Natural killer cell (primary cell): Measurements from ENCODE around the gene GPC1. TPM values are rescaled to one million over a fixed set of nuclear protein-coding genes. Genes with fewer than 3 reads are reported as not detected.

Experiments
- ATAC-seq, 3 donors: fragments of 150-1000 bp in 2 of 3; fragments of 200-7000 bp in 1 of 3; cut with Tn5 transposase; 1 replicate in 1 of 3; 2 replicates in 2 of 3; pipeline ENCODE4 v1.10.0; 2021; ENCODE audit warnings: mild to moderate bottlenecking in 2 of 3, moderate library complexity in 2 of 3
- DNase-seq, 2 donors: peaks; one replicate each; pipeline versions ENCODE4 v3.0.0 to v3.0.0-alpha.2; 2013 to 2021; ENCODE audit warnings: mixed read lengths in 1 of 2
- H3K27ac ChIP-seq: one replicate; pipeline ENCODE4 v1.5.1; 2013; ENCODE audit warnings: mild to moderate bottlenecking, low read length
- H3K27me3 ChIP-seq: one replicate; pipeline ENCODE4 v1.6.1; 2013; ENCODE audit warnings: low read length; ENCODE audit not compliant: control insufficient read depth, insufficient read depth
- H3K36me3 ChIP-seq: one replicate; pipeline ENCODE4 v1.6.1; 2013; ENCODE audit warnings: low read length; ENCODE audit not compliant: control insufficient read depth, insufficient read depth
- H3K4me1 ChIP-seq: one replicate; pipeline ENCODE4 v1.6.1; 2013; ENCODE audit warnings: low read length; ENCODE audit not compliant: control insufficient read depth, insufficient read depth
- H3K4me3 ChIP-seq: one replicate; pipeline ENCODE4 v1.5.1; 2013; ENCODE audit warnings: low read length
- H3K9me3 ChIP-seq: one replicate; pipeline ENCODE4 v1.6.1; 2013; ENCODE audit warnings: low read length; ENCODE audit not compliant: control insufficient read depth, insufficient read depth
- H3K27ac Mint-ChIP-seq, 2 donors: one replicate each; pipeline ENCODE4 v1.8.0; 2022; ENCODE audit warnings: mild to moderate bottlenecking in 2 of 2, mixed read lengths in 2 of 2, moderate library complexity in 1 of 2
- H3K27me3 Mint-ChIP-seq, 2 donors: one replicate each; pipeline ENCODE4 v1.8.0; 2022; ENCODE audit warnings: low read depth in 2 of 2, mixed read lengths in 2 of 2
- H3K36me3 Mint-ChIP-seq: one replicate; pipeline ENCODE4 v1.8.0; 2022; ENCODE audit warnings: mixed read lengths
- H3K4me1 Mint-ChIP-seq, 2 donors: one replicate each; pipeline ENCODE4 v1.8.0; 2022; ENCODE audit warnings: mixed read lengths in 2 of 2
- H3K4me3 Mint-ChIP-seq: one replicate; pipeline ENCODE4 v1.8.0; 2022; ENCODE audit warnings: mild to moderate bottlenecking, moderate library complexity, mixed read lengths
- H3K9me3 Mint-ChIP-seq, 2 donors: one replicate each; pipeline ENCODE4 v1.8.0; 2022; ENCODE audit warnings: mixed read lengths in 2 of 2
- WGBS: methylation state at CpG from one replicate; pipeline ENCODE4 v1.1.7; 2013; ENCODE audit warnings: missing lambda C conversion rate; ENCODE audit not compliant: insufficient coverage; 5-methylcytosine and 5-hydroxymethylcytosine counted together
- intact Hi-C: fragments of 100-400 bp; cut with micrococcal nuclease; formaldehyde crosslinking; loops from one replicate; pipeline ENCODE4 v1.14.2; 2022
- total RNA-seq, 4 donors: library from RNA; stranded (reverse); fragments of 120-200 nt in 1 of 4; gene quantifications; one replicate each; pipeline versions ENCODE4 v1.2.3 to v1.2.4, GENCODE V29; 2013 to 2022
- TF ChIP-seq, protein P1 (sequence below): fragments of 200-600 bp; IDR thresholded peaks from one replicate; pipeline ENCODE4 v1.8.0; 2022; ENCODE audit warnings: antibody characterized with exemption

Gene GPC1
- total RNA-seq, 3 donors from 2014 or later (not counting 1 experiment from before 2014, with no cell fraction given), result 0.79 to 1.4 (median 0.94) TPM

DNA sequence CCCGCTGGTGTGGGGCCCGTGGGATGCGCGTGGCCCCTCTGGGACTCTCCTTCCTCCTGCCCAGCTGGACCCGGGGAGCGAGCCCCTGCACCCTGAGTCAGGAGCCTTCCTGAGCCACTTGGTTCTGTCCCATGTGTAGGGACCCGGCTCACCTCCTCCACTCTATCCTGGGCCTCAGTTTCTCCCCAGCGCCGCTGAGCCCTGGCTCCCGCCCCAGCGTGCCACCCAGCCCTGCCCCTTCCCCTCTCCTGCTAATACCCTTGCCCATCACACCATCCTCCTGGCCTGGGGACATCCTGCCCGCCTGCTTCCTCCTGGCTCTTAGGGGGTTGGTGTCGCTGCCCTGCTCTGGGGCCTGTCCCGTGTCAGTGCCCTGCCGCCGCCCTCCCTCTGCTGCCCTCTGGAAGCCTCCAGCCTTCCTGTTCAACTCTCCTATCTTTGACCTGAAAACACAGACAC lies 24.8 kb downstream of the GPC1 start:
- Histone ChIP-seq H3K27ac (no peak overlapping the region), H3K27me3 (peaks cover 4% of the 10 kb centered on the region), H3K4me1 (no peaks in the 10 kb centered on the region), H3K4me3 (no peak overlapping the region), H3K9me3 (no peaks in the 10 kb centered on the region), H3K36me3 (no peaks in the 10 kb centered on the region)
- no peaks in the 10 kb centered on the region for H3K36me3 Mint-ChIP-seq
- peaks cover 0 to 4% of the 10 kb centered on the region in 2 donors for H3K27me3 Mint-ChIP-seq
- intact Hi-C loops, result no loop called here
- H3K4me3 Mint-ChIP-seq, result no peak overlapping the region
- no peaks in the 10 kb centered on the region for H3K9me3 Mint-ChIP-seq
- WGBS, result 91% methylated on average over 16 of the region's 16 CpGs
- no peaks in the 10 kb centered on the region for H3K4me1 Mint-ChIP-seq
- DNase-seq (no peak), ATAC-seq (no peak)
- H3K27ac Mint-ChIP-seq, result no peak overlapping the region
- TF ChIP-seq, protein P1, sequence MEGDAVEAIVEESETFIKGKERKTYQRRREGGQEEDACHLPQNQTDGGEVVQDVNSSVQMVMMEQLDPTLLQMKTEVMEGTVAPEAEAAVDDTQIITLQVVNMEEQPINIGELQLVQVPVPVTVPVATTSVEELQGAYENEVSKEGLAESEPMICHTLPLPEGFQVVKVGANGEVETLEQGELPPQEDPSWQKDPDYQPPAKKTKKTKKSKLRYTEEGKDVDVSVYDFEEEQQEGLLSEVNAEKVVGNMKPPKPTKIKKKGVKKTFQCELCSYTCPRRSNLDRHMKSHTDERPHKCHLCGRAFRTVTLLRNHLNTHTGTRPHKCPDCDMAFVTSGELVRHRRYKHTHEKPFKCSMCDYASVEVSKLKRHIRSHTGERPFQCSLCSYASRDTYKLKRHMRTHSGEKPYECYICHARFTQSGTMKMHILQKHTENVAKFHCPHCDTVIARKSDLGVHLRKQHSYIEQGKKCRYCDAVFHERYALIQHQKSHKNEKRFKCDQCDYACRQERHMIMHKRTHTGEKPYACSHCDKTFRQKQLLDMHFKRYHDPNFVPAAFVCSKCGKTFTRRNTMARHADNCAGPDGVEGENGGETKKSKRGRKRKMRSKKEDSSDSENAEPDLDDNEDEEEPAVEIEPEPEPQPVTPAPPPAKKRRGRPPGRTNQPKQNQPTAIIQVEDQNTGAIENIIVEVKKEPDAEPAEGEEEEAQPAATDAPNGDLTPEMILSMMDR, result no peak

DNA sequence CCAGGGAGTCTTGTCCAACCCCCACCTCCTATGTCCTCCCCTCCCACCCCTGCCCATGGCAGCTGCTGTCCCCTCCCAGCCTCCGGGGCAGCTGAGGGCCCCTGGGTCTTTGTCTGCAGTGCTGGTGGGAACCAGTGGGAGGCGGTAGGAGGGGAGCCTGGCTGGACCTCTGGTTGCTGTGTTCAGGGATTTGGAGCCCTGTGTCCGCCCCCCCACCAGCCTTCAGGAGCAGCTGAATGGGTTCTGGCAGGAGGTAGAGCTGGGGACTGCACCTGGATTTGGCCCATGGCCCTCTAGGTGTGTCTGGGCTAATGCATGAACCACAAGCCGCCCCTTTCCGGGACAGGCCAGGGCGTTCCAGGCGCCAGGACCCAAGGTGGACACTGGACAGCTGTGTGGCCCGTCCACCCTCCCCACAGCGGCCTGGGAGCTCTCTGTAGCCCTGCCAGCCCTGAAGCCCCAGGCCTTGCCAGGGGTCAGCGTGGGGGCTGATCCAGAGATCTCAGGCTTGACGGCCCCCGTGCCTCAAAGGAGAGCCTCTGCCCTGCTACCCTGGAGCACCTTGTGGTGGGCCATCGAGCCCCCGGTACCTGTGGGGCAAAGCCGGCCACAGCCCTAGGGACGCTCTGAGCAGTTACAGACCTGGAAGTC lies 25.4 kb downstream of the GPC1 start:
- Mint-ChIP-seq H3K27me3 (peaks cover 0 to 4% of the 10 kb centered on the region in 2 donors), H3K4me3 (no peak overlapping the region), H3K27ac (no peak overlapping the region), H3K4me1 (no peaks in the 10 kb centered on the region), H3K9me3 (no peaks in the 10 kb centered on the region), H3K36me3 (no peaks in the 10 kb centered on the region)
- TF ChIP-seq, protein P1, result no peak
- Histone ChIP-seq H3K27me3 (peaks cover 4% of the 10 kb centered on the region), H3K4me3 (no peak overlapping the region), H3K36me3 (no peaks in the 10 kb centered on the region), H3K9me3 (no peaks in the 10 kb centered on the region), H3K4me1 (no peaks in the 10 kb centered on the region), H3K27ac (no peak overlapping the region)
- ATAC-seq (no peak), DNase-seq (no peak)
- WGBS, result 93% methylated on average over 16 of the region's 16 CpGs
- intact Hi-C loops, result no loop called here

DNA sequence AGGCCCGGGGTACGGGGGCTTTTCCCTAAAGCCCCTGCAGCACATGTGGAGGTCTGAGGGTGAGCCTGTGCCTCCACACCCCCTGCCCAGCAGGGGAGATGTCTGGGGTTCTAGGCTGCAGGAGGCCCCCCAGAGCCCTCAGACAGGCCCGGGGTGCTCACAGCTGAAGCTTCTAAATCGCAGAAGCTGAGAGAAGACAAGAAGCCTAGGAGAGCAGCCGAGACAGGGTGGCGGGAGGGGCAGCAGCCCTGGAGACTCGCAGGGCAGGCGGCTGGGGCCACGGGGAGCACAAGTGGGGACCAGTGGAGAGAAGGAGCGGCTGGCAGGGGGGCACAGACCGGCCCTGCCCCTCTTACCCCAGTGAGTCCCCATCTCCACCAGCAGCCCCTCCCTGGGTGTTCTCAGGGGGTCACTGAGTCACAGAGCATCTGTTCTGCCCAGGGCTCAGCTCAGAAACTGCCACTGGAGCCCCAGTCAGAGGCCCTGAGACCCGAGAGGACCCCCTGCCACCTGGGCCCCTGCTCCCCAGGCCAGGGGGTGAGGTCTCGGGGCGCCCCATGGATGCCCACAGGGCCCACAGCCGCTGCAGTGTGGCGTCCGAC lies 26.1 kb downstream of the GPC1 start:
- DNase-seq, result no peak
- no peaks in the 10 kb centered on the region for H3K36me3 ChIP-seq

More for the DNA sequence above, 26.1 kb downstream of the GPC1 start:
- Mint-ChIP-seq H3K27me3 (peaks cover 0 to 4% of the 10 kb centered on the region in 2 donors), H3K4me1 (no peaks in the 10 kb centered on the region), H3K36me3 (no peaks in the 10 kb centered on the region), H3K4me3 (no peak overlapping the region), H3K9me3 (no peaks in the 10 kb centered on the region), H3K27ac (no peak overlapping the region)
- no peak overlapping the region for H3K4me3 ChIP-seq
- ATAC-seq, result no peak
- H3K27ac ChIP-seq, result no peak overlapping the region
- H3K9me3 ChIP-seq, result no peaks in the 10 kb centered on the region
- H3K27me3 ChIP-seq, result no peaks in the 10 kb centered on the region
- TF ChIP-seq, protein P1, result no peak
- no peaks in the 10 kb centered on the region for H3K4me1 ChIP-seq
- 89% methylated on average over 17 of the region's 17 CpGs for WGBS
- intact Hi-C loops, result no loop called here
